B cell (primary cell): ENCODE data around the gene SPRED2. TPM values are rescaled to one million over a fixed set of nuclear protein-coding genes. Genes with fewer than 3 reads are reported as not detected.

Experiments
- ATAC-seq: fragments of 200-7000 bp; cut with Tn5 transposase; one replicate; pipeline ENCODE4 v1.10.0; 2021; ENCODE audit warnings: low read depth, mild to moderate bottlenecking, moderate number of reproducible peaks, moderate library complexity
- CTCF ChIA-PET: fragments of 350-600 bp; sonication (Branson Sonifier 250); formaldehyde crosslinking; loops from one replicate; lab custom pipeline; 2021; ENCODE audit warnings: antibody characterized with exemption, inconsistent platforms; lab: Charles Lee
- POLR2A ChIA-PET: fragments of 350-600 bp; sonication (Branson Sonifier 250); formaldehyde crosslinking; loops from one replicate; lab custom pipeline; 2021; ENCODE audit warnings: antibody characterized with exemption; lab: Charles Lee
- DNase-seq: peaks from one replicate; pipeline ENCODE4 v3.0.0; 2013
- H2AFZ ChIP-seq: 2 replicates; pipeline ENCODE4 v1.6.1; 2012; ENCODE audit warnings: mild to moderate bottlenecking, low read depth, low read length; ENCODE audit not compliant: insufficient read depth, poor library complexity, severe bottlenecking
- H3K27ac ChIP-seq, 2 donors: 1 replicate in 1 of 2; 2 replicates in 1 of 2; pipeline ENCODE4 v1.5.1; 2012 to 2013; ENCODE audit warnings: low read length in 2 of 2, mild to moderate bottlenecking in 2 of 2, moderate library complexity in 1 of 2
- H3K27me3 ChIP-seq, 4 experiments: fragments of 200-600 bp in 1 of 4; sonication (generic) in 1 of 4; replicated peaks in 1 of 4; 1 replicate in 2 of 4; 2 replicates in 2 of 4; pipeline versions ENCODE4 v1.6.1 to v1.7.0; 2013 to 2016; ENCODE audit warnings: low read length in 3 of 4, mild to moderate bottlenecking in 2 of 4, mixed read lengths in 1 of 4, moderate library complexity in 1 of 4; ENCODE audit not compliant: insufficient read depth in 4 of 4, control insufficient read depth in 3 of 4; ENCODE audit errors: control extremely low read depth in 1 of 4
- H3K36me3 ChIP-seq, 2 experiments: replicated peaks in 1 of 2; 1 replicate in 1 of 2; 2 replicates in 1 of 2; pipeline versions ENCODE4 v1.6.1 to v1.7.1; 2013; ENCODE audit warnings: low read length in 1 of 2; ENCODE audit not compliant: insufficient read depth in 2 of 2, control insufficient read depth in 1 of 2; ENCODE audit errors: control extremely low read depth in 1 of 2, extremely low read depth in 1 of 2
- H3K4me1 ChIP-seq, 2 donors: fragments of 200-600 bp in 1 of 2; sonication (generic) in 1 of 2; 1 replicate in 1 of 2; 2 replicates in 1 of 2; pipeline versions ENCODE4 v1.5.1 to v1.6.1; 2013 to 2017; ENCODE audit warnings: low read length in 2 of 2; ENCODE audit not compliant: control insufficient read depth in 2 of 2, insufficient read depth in 2 of 2
- H3K4me2 ChIP-seq: replicated peaks from 2 replicates; pipeline ENCODE3; 2012; ENCODE audit warnings: mild to moderate bottlenecking, low read depth, low read length; ENCODE audit not compliant: poor library complexity, severe bottlenecking
- H3K4me3 ChIP-seq, 5 experiments: fragments of 200-600 bp in 1 of 5; sonication (generic) in 1 of 5; 1 replicate in 3 of 5; 2 replicates in 2 of 5; pipeline versions ENCODE4 v1.5.1 to v1.7.0; 2011 to 2016; ENCODE audit warnings: low read length in 4 of 5, mild to moderate bottlenecking in 4 of 5, low read depth in 2 of 5, control low read depth in 1 of 5, moderate library complexity in 1 of 5; ENCODE audit not compliant: insufficient read depth in 1 of 5; ENCODE audit errors: control extremely low read depth in 1 of 5, extremely low read depth in 1 of 5
- H3K79me2 ChIP-seq: fragments of 200-600 bp; sonication (generic); one replicate; pipeline ENCODE4 v1.6.0; 2016; ENCODE audit warnings: low read length; ENCODE audit not compliant: control insufficient read depth, insufficient read depth
- H3K9ac ChIP-seq: fragments of 200-600 bp; sonication (generic); 2 replicates; pipeline ENCODE4 v1.6.1; 2017; ENCODE audit warnings: mild to moderate bottlenecking, low read length, moderate library complexity
- H3K9me3 ChIP-seq, 3 donors: one replicate each; pipeline versions ENCODE4 v1.6.1 to v1.7.1; 2013; ENCODE audit warnings: low read length in 2 of 3; ENCODE audit not compliant: control insufficient read depth in 2 of 3, insufficient read depth in 1 of 3; ENCODE audit errors: control extremely low read depth in 1 of 3
- H4K20me1 ChIP-seq: 2 replicates; pipeline ENCODE4 v1.6.0; 2012; ENCODE audit warnings: mild to moderate bottlenecking, low read length; ENCODE audit not compliant: insufficient read depth, control insufficient read depth, poor library complexity, severe bottlenecking
- H3K27ac Mint-ChIP-seq: one replicate; pipeline ENCODE4 v1.8.0; 2021; ENCODE audit warnings: mixed read lengths
- H3K27me3 Mint-ChIP-seq: one replicate; pipeline ENCODE4 v1.8.0; 2021; ENCODE audit warnings: mixed read lengths
- H3K4me1 Mint-ChIP-seq: one replicate; pipeline ENCODE4 v1.8.0; 2021; ENCODE audit warnings: mixed read lengths
- H3K4me3 Mint-ChIP-seq: one replicate; pipeline ENCODE4 v1.8.0; 2021; ENCODE audit warnings: mixed read lengths
- H3K9me3 Mint-ChIP-seq: one replicate; pipeline ENCODE4 v1.8.0; 2022; ENCODE audit warnings: mixed read lengths; ENCODE audit not compliant: insufficient read depth
- CTCF ChIP-seq: fragments of 200-600 bp; IDR thresholded peaks from one replicate; pipeline ENCODE4 v1.8.0; 2022; ENCODE audit warnings: antibody characterized with exemption, mild to moderate bottlenecking
- EZH2 ChIP-seq: IDR thresholded peaks from 2 replicates; pipeline ENCODE4 v1.6.1; 2012; ENCODE audit warnings: borderline replicate concordance, low read depth, mild to moderate bottlenecking, moderate library complexity, low read length; ENCODE audit not compliant: insufficient read depth, poor library complexity, severe bottlenecking
- WGBS: methylation state at CpG from one replicate; pipeline ENCODE4 v1.1.5; 2013; ENCODE audit warnings: missing lambda C conversion rate; ENCODE audit not compliant: insufficient coverage; 5-methylcytosine and 5-hydroxymethylcytosine counted together
- intact Hi-C: fragments of 100-400 bp; cut with micrococcal nuclease; formaldehyde crosslinking; loops from one replicate; pipeline ENCODE4 v1.10.0; 2022
- polyA plus RNA-seq: library from polyadenylated mRNA; depleted of rRNA; stranded (reverse); fragments of >200 nt; gene quantifications from 2 replicates; pipeline ENCODE4 v1.2.3, GENCODE V29; 2012
- total RNA-seq, 2 donors: library from RNA; stranded (reverse); fragments of 120-200 nt in 1 of 2; gene quantifications; 1 replicate in 1 of 2; 2 replicates in 1 of 2; pipeline versions ENCODE4 v1.2.3 to v1.2.4, GENCODE V29; 2013 to 2022

Gene SPRED2
- total and polyA plus RNA-seq, 2 donors (not counting 1 experiment from before 2014, with no cell fraction given): 0.40 to 1.3 TPM

- H3K27ac Mint-ChIP-seq: no peak overlapping the region
- ATAC-seq: no peak
These were observed 39.8 kb downstream of the SPRED2 start for GRCh38 chr2:65392609-65393008.

More at GRCh38 chr2:65392609-65393008, 39.8 kb downstream of the SPRED2 start:
- WGBS: 93% methylated on average over 3 of the region's 5 CpGs
- peaks cover 72% of the 10 kb centered on the region for H3K4me1 Mint-ChIP-seq
- peaks cover 64 to 68% of the 10 kb centered on the region in 2 donors for H3K4me1 ChIP-seq
- ChIA-PET POLR2A (interaction anchor here (0.7 kb wide), 1 partner anchor 1400 kb away, joined by 4 read pairs; no protein-coding TSS in a partner anchor), CTCF (interaction anchor here (0.9 kb wide), 1 partner anchor 10 kb away, joined by 3 read pairs; no protein-coding TSS in a partner anchor)
- no peak for TF ChIP-seq EZH2
- TF ChIP-seq CTCF: no peak
- H3K27me3 ChIP-seq: no peaks in the 10 kb centered on the region
- H3K4me3 Mint-ChIP-seq: no peak overlapping the region
- H3K4me2 ChIP-seq: no peak overlapping the region
- H3K9ac ChIP-seq: no peak overlapping the region
- no peak for DNase-seq
- H3K9me3 Mint-ChIP-seq: no peaks in the 10 kb centered on the region
- H3K36me3 ChIP-seq: no peaks in the 10 kb centered on the region
- H2AFZ ChIP-seq: no peak overlapping the region
- H3K27me3 Mint-ChIP-seq: peaks cover 27% of the 10 kb centered on the region
- H3K79me2 ChIP-seq: peaks cover 11% of the 10 kb centered on the region
- H3K4me3 ChIP-seq: no peak overlapping the region
- H3K9me3 ChIP-seq: no peaks in the 10 kb centered on the region
- intact Hi-C loops: loop anchor here (10.0 kb wide), 1 partner anchor 118 kb away; no protein-coding TSS in a partner anchor
- no peaks in the 10 kb centered on the region for H4K20me1 ChIP-seq
- no peak overlapping the region for H3K27ac ChIP-seq
